Measurements from ENCODE around the gene ANGPTL7. TPM values are rescaled to one million over a fixed set of nuclear protein-coding genes. Genes with fewer than 3 reads are reported as not detected.

Gene ANGPTL7
- polyA plus RNA-seq, 1 donor (not counting 4 experiments of a cell fraction or from before 2014, with no cell fraction given): not detected

GRCh38 chr1:11184973-11185372 is 4.2 kb upstream of the ANGPTL7 start:
- no peak overlapping the region for H3K4me2 ChIP-seq (ENCODE audit: control insufficient read depth, extremely low read depth, insufficient read depth, low read depth, low read length)
- H3K4me1 ChIP-seq (ENCODE audit: control insufficient read depth, extremely low read depth, insufficient read depth, low read length): peaks cover 3% of the 10 kb centered on the region
- dilution Hi-C loops (cut with MboI; ENCODE audit: extremely low pct_ligation_motif_present, low sequenced_read_pairs): no loop called here
- DNase-seq (ENCODE audit: low read depth, low spot score) (no peak), FAIRE-seq (no peak)
- H3K9me1 ChIP-seq (ENCODE audit: control insufficient read depth, extremely low read depth, insufficient read depth, low read length): no peaks in the 10 kb centered on the region
- no peaks in the 10 kb centered on the region for H3K9me3 ChIP-seq (ENCODE audit: control insufficient read depth, low read depth, low read length)
- peaks cover 10% of the 10 kb centered on the region in 2 experiments for H3K36me3 ChIP-seq (ENCODE audit: control insufficient read depth in 2 of 2, extremely low read depth in 1 of 2, insufficient read depth in 2 of 2, low read length in 2 of 2)
- peaks cover 3% of the 10 kb centered on the region for H4K20me1 ChIP-seq (ENCODE audit: control insufficient read depth, extremely low read depth, insufficient read depth, low read length)
- no peak overlapping the region for H2AFZ ChIP-seq (ENCODE audit: control insufficient read depth, low read length)
- no peak for TF ChIP-seq CTCF (optimal IDR thresholded peaks at IDR 0.05 in 1 of 3, IDR thresholded peaks at IDR 0.05 in 1 of 3, conservative IDR thresholded peaks at IDR 0.05 in 1 of 3; ENCODE audit: extremely low read depth in 1 of 3, insufficient read depth in 2 of 3, low read length in 3 of 3)
- no peak for TF ChIP-seq EZH2 (IDR thresholded peaks at IDR 0.05; ENCODE audit: low read length)
- no peak overlapping the region for H3K9ac ChIP-seq (ENCODE audit: control insufficient read depth, extremely low read depth, insufficient read depth, low read length)
- H3K4me3 ChIP-seq (ENCODE audit: control insufficient read depth in 2 of 3, extremely low read depth in 1 of 3, insufficient read depth in 2 of 3, low read depth in 1 of 3, low read length in 3 of 3): no peak overlapping the region
- no peaks in the 10 kb centered on the region for H3K27me3 ChIP-seq (ENCODE audit: control insufficient read depth, extremely low read depth, insufficient read depth, low read length)
- H3K79me2 ChIP-seq (ENCODE audit: control insufficient read depth, insufficient read depth, low read length): no peaks in the 10 kb centered on the region
- H3K27ac ChIP-seq (ENCODE audit: control insufficient read depth, insufficient read depth, low read length): no peak overlapping the region

DNA sequence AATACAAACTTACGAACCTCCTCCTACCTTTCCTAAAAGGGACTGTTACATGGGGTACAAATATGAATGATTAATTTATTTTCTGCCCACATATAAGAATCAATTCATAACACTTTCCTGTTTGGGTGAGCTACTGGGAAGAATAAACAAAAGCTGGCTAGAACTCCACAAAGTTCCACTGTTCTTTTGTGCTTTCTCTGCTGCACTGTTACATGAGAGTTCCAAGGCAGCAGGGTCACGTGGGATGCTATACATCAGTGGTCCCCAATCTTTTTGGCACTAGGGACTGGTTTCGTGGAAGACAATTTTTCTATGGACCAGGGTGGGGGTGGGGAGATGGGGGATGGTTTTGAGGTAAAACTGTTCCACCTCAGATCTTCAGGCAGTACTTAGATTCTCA is 2.2 kb upstream of the ANGPTL7 start:
- Histone ChIP-seq H4K20me1 (ENCODE audit: control insufficient read depth, extremely low read depth, insufficient read depth, low read length) (peaks cover 3% of the 10 kb centered on the region), H3K36me3 (ENCODE audit: control insufficient read depth in 2 of 2, extremely low read depth in 1 of 2, insufficient read depth in 2 of 2, low read length in 2 of 2) (peaks cover 12 to 16% of the 10 kb centered on the region in 2 experiments), H2AFZ (ENCODE audit: control insufficient read depth, low read length) (no peak overlapping the region), H3K27me3 (ENCODE audit: control insufficient read depth, extremely low read depth, insufficient read depth, low read length) (no peaks in the 10 kb centered on the region), H3K4me2 (ENCODE audit: control insufficient read depth, extremely low read depth, insufficient read depth, low read depth, low read length) (no peak overlapping the region), H3K9ac (ENCODE audit: control insufficient read depth, extremely low read depth, insufficient read depth, low read length) (no peak overlapping the region), H3K27ac (ENCODE audit: control insufficient read depth, insufficient read depth, low read length) (no peak overlapping the region), H3K79me2 (ENCODE audit: control insufficient read depth, insufficient read depth, low read length) (no peaks in the 10 kb centered on the region), H3K4me1 (ENCODE audit: control insufficient read depth, extremely low read depth, insufficient read depth, low read length) (no peaks in the 10 kb centered on the region), H3K9me3 (ENCODE audit: control insufficient read depth, low read depth, low read length) (no peaks in the 10 kb centered on the region), H3K4me3 (ENCODE audit: control insufficient read depth in 2 of 3, extremely low read depth in 1 of 3, insufficient read depth in 2 of 3, low read depth in 1 of 3, low read length in 3 of 3) (no peak overlapping the region), H3K9me1 (ENCODE audit: control insufficient read depth, extremely low read depth, insufficient read depth, low read length) (no peaks in the 10 kb centered on the region)
- dilution Hi-C loops (cut with MboI; ENCODE audit: extremely low pct_ligation_motif_present, low sequenced_read_pairs): no loop called here
- TF ChIP-seq EZH2 (IDR thresholded peaks at IDR 0.05; ENCODE audit: low read length): no peak
- no peak for TF ChIP-seq CTCF (optimal IDR thresholded peaks at IDR 0.05 in 1 of 3, IDR thresholded peaks at IDR 0.05 in 1 of 3, conservative IDR thresholded peaks at IDR 0.05 in 1 of 3; ENCODE audit: extremely low read depth in 1 of 3, insufficient read depth in 2 of 3, low read length in 3 of 3)
- no peak for DNase-seq (ENCODE audit: low read depth, low spot score)
- FAIRE-seq: no peak
